HG02970 (cell line): ENCODE data around the gene RB1.

Source experiments
- ATAC-seq: cut with Tn5 transposase; IDR thresholded peaks from one replicate; pipeline ENCODE4 v1.9.1; 2021; ENCODE audit warnings: mild to moderate bottlenecking, moderate library complexity, moderate number of reproducible peaks; ENCODE audit not compliant: unreplicated experiment, low FRiP score

The RB1 gene

GRCh38 chr13:48514793-48515192 lies 211.2 kb downstream of the RB1 start:
- ATAC-seq = no peak

- no peak for ATAC-seq
Observed at GRCh38 chr13:48515732-48516131, 212.2 kb downstream of the RB1 start.

- no peak for ATAC-seq
Observed at GRCh38 chr13:48518083-48518482, 214.5 kb downstream of the RB1 start.

GRCh38 chr13:48526286-48526685 lies 222.7 kb downstream of the RB1 start:
- ATAC-seq = no peak

GRCh38 chr13:48527955-48528354 lies 224.4 kb downstream of the RB1 start:
- ATAC-seq = no peak

GRCh38 chr13:48528720-48529119 lies 225.2 kb downstream of the RB1 start:
- no peak for ATAC-seq

- ATAC-seq = no peak
Observed at GRCh38 chr13:48530833-48531232, 227.3 kb downstream of the RB1 start.
